ENCODE data around the gene SPATA9.
"Not testable (repeated sequence)": the region's sequence is repeated elsewhere in the genome, so short reads cannot be mapped to it uniquely, and the experiment has no call there.

SPATA9 gene

GRCh38 chr5:95713960-95714710, 31.3 kb upstream of the SPATA9 start:
- no peaks in the 10 kb centered on the region for H3K79me2 ChIP-seq (ENCODE audit: control insufficient read depth, insufficient read depth, low read length, unreplicated experiment)
- peaks cover 37% of the 10 kb centered on the region for H3K4me1 ChIP-seq (ENCODE audit: control insufficient read depth, insufficient read depth, low read length, unreplicated experiment)

GRCh38 chr5:95713246-95713645, 30.5 kb upstream of the SPATA9 start:
- not testable (repeated sequence) for H3K27me3 ChIP-seq (ENCODE audit: insufficient read depth, low read length); H3K4me3 ChIP-seq (ENCODE audit: low read depth, low read length); H3K79me2 ChIP-seq (ENCODE audit: control insufficient read depth, insufficient read depth, low read length, unreplicated experiment); H2AFZ ChIP-seq (ENCODE audit: low read length, unreplicated experiment); H3K36me3 ChIP-seq (ENCODE audit: insufficient read depth, low read length)
- H3K4me1 ChIP-seq (ENCODE audit: control insufficient read depth, insufficient read depth, low read length, unreplicated experiment), result peaks cover 37% of the 10 kb centered on the region
- H3K27ac ChIP-seq (ENCODE audit: low read depth, low read length), result peak overlapping the region; percentile 62

More at GRCh38 chr5:95713960-95714710, 31.3 kb upstream of the SPATA9 start:
- H3K36me3 ChIP-seq (ENCODE audit: insufficient read depth, low read length), result no peaks in the 10 kb centered on the region
- H2AFZ ChIP-seq (ENCODE audit: low read length, unreplicated experiment), result peak overlapping the region; percentile 7
- peak overlapping the region; percentile 80 for H3K27ac ChIP-seq (ENCODE audit: low read depth, low read length)
- H3K27me3 ChIP-seq (ENCODE audit: insufficient read depth, low read length), result no peaks in the 10 kb centered on the region
- H3K4me3 ChIP-seq (ENCODE audit: low read depth, low read length), result 0 out of 2 replicates have a peak overlapping the region, but pooled peaks have one; percentile 2

GRCh38 chr5:95712347-95712958, 29.7 kb upstream of the SPATA9 start:
- Histone ChIP-seq H3K4me3 (ENCODE audit: low read depth, low read length) (no peak overlapping the region), H3K79me2 (ENCODE audit: control insufficient read depth, insufficient read depth, low read length, unreplicated experiment) (no peaks in the 10 kb centered on the region), H3K27ac (ENCODE audit: low read depth, low read length) (peak overlapping the region; percentile 62), H2AFZ (ENCODE audit: low read length, unreplicated experiment) (no peak overlapping the region), H3K4me1 (ENCODE audit: control insufficient read depth, insufficient read depth, low read length, unreplicated experiment) (peaks cover 37% of the 10 kb centered on the region), H3K27me3 (ENCODE audit: insufficient read depth, low read length) (no peaks in the 10 kb centered on the region), H3K36me3 (ENCODE audit: insufficient read depth, low read length) (no peaks in the 10 kb centered on the region)

GRCh38 chr5:95711501-95712346, 28.9 kb upstream of the SPATA9 start:
- no peaks in the 10 kb centered on the region for H3K27me3 ChIP-seq (ENCODE audit: insufficient read depth, low read length)
- H3K4me1 ChIP-seq (ENCODE audit: control insufficient read depth, insufficient read depth, low read length, unreplicated experiment), result peaks cover 37% of the 10 kb centered on the region
- no peaks in the 10 kb centered on the region for H3K36me3 ChIP-seq (ENCODE audit: insufficient read depth, low read length)
- H3K79me2 ChIP-seq (ENCODE audit: control insufficient read depth, insufficient read depth, low read length, unreplicated experiment), result no peaks in the 10 kb centered on the region
- H2AFZ ChIP-seq (ENCODE audit: low read length, unreplicated experiment), result no peak overlapping the region
- peak overlapping the region; percentile 62; the same call in 1 of the 2 replicates for H3K27ac ChIP-seq (ENCODE audit: low read depth, low read length)
- H3K4me3 ChIP-seq (ENCODE audit: low read depth, low read length), result no peak overlapping the region

GRCh38 chr5:95710651-95711500, 28.1 kb upstream of the SPATA9 start:
- H3K36me3 ChIP-seq (ENCODE audit: insufficient read depth, low read length); H3K27me3 ChIP-seq (ENCODE audit: insufficient read depth, low read length); H3K27ac ChIP-seq (ENCODE audit: low read depth, low read length); H3K79me2 ChIP-seq (ENCODE audit: control insufficient read depth, insufficient read depth, low read length, unreplicated experiment): not testable (repeated sequence)
- H2AFZ ChIP-seq (ENCODE audit: low read length, unreplicated experiment), result peak overlapping the region; percentile 40
- peak overlapping the region; percentile 1; the same call in 1 of the 2 replicates for H3K4me3 ChIP-seq (ENCODE audit: low read depth, low read length)
- peaks cover 29% of the 10 kb centered on the region for H3K4me1 ChIP-seq (ENCODE audit: control insufficient read depth, insufficient read depth, low read length, unreplicated experiment)

- Histone ChIP-seq H3K4me1 (ENCODE audit: control insufficient read depth, insufficient read depth, low read length, unreplicated experiment) (peaks cover 25% of the 10 kb centered on the region), H3K27ac (ENCODE audit: low read depth, low read length) (no peak overlapping the region), H3K79me2 (ENCODE audit: control insufficient read depth, insufficient read depth, low read length, unreplicated experiment) (no peaks in the 10 kb centered on the region), H2AFZ (ENCODE audit: low read length, unreplicated experiment) (no peak overlapping the region), H3K27me3 (ENCODE audit: insufficient read depth, low read length) (no peaks in the 10 kb centered on the region), H3K36me3 (ENCODE audit: insufficient read depth, low read length) (no peaks in the 10 kb centered on the region), H3K4me3 (ENCODE audit: low read depth, low read length) (no peak overlapping the region)
These were observed 27.3 kb upstream of the SPATA9 start for GRCh38 chr5:95709967-95710650.

GRCh38 chr5:95708876-95709275, 26.1 kb upstream of the SPATA9 start:
- H3K27me3 ChIP-seq (ENCODE audit: insufficient read depth, low read length), result no peaks in the 10 kb centered on the region
- no peak overlapping the region for H3K4me3 ChIP-seq (ENCODE audit: low read depth, low read length)
- H3K27ac ChIP-seq (ENCODE audit: low read depth, low read length), result no peak overlapping the region
- no peak overlapping the region for H2AFZ ChIP-seq (ENCODE audit: low read length, unreplicated experiment)
- no peaks in the 10 kb centered on the region for H3K36me3 ChIP-seq (ENCODE audit: insufficient read depth, low read length)
- H3K79me2 ChIP-seq (ENCODE audit: control insufficient read depth, insufficient read depth, low read length, unreplicated experiment), result no peaks in the 10 kb centered on the region
- H3K4me1 ChIP-seq (ENCODE audit: control insufficient read depth, insufficient read depth, low read length, unreplicated experiment), result peaks cover 15% of the 10 kb centered on the region

GRCh38 chr5:95707534-95708188, 24.9 kb upstream of the SPATA9 start:
- not testable (repeated sequence) for H2AFZ ChIP-seq (ENCODE audit: low read length, unreplicated experiment); H3K27ac ChIP-seq (ENCODE audit: low read depth, low read length); H3K36me3 ChIP-seq (ENCODE audit: insufficient read depth, low read length); H3K27me3 ChIP-seq (ENCODE audit: insufficient read depth, low read length); H3K79me2 ChIP-seq (ENCODE audit: control insufficient read depth, insufficient read depth, low read length, unreplicated experiment); H3K4me3 ChIP-seq (ENCODE audit: low read depth, low read length)
- H3K4me1 ChIP-seq (ENCODE audit: control insufficient read depth, insufficient read depth, low read length, unreplicated experiment), result peaks cover 11% of the 10 kb centered on the region

- Histone ChIP-seq H3K4me1 (ENCODE audit: control insufficient read depth, insufficient read depth, low read length, unreplicated experiment) (peaks cover 5% of the 10 kb centered on the region), H3K79me2 (ENCODE audit: control insufficient read depth, insufficient read depth, low read length, unreplicated experiment) (no peaks in the 10 kb centered on the region), H2AFZ (ENCODE audit: low read length, unreplicated experiment) (no peak overlapping the region), H3K27ac (ENCODE audit: low read depth, low read length) (no peak overlapping the region), H3K27me3 (ENCODE audit: insufficient read depth, low read length) (no peaks in the 10 kb centered on the region), H3K4me3 (ENCODE audit: low read depth, low read length) (no peak overlapping the region), H3K36me3 (ENCODE audit: insufficient read depth, low read length) (no peaks in the 10 kb centered on the region)
These were observed 24.3 kb upstream of the SPATA9 start for GRCh38 chr5:95707055-95707454.

Data from ACC112 (cell line).